ENCODE results near the gene TRPM3.

TRPM3 gene

DNA sequence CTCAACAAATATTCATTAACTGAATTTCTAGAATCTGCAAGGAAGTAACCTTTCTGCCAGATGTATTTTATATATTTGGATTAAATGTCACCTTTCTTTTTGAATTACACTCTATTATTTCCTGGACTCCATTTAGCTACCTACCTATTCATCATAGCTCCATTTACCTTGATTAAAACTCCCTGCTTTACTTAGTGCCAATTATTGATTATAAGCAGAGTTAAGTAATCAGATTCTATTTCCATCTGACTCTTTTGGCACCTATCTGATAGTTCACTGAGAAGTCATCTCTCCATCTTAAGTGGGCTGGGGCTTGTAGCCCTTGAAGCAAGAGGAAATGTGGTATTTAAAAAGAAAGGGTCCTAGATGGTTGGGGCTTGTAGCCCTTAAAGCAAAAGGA lies 88.6 kb downstream of the TRPM3 start:
- Mint-ChIP-seq H3K4me1 (no peaks in the 10 kb centered on the region), H3K36me3 (ENCODE audit: insufficient read depth) (no peaks in the 10 kb centered on the region), H3K9me3 (no peaks in the 10 kb centered on the region), H3K4me3 (no peak overlapping the region), H3K27ac (ENCODE audit: low read depth) (no peak overlapping the region), H3K27me3 (no peaks in the 10 kb centered on the region)
- DNase-seq (ENCODE audit: low spot score in 2 of 2) (no peak), ATAC-seq (replicated peaks; ENCODE audit: extremely low read depth, poor library complexity, severe bottlenecking) (no peak)

- Mint-ChIP-seq H3K27me3 (peaks cover 7% of the 10 kb centered on the region), H3K4me3 (no peak overlapping the region), H3K27ac (ENCODE audit: low read depth) (no peak overlapping the region), H3K9me3 (no peaks in the 10 kb centered on the region), H3K4me1 (no peaks in the 10 kb centered on the region), H3K36me3 (ENCODE audit: insufficient read depth) (no peaks in the 10 kb centered on the region)
- ATAC-seq (replicated peaks; ENCODE audit: extremely low read depth, poor library complexity, severe bottlenecking): no peak
- no peak for DNase-seq (ENCODE audit: low spot score in 2 of 2)
Measured at GRCh38 chr9:71025728-71026127, 95.7 kb downstream of the TRPM3 start.

- Mint-ChIP-seq H3K4me3 (no peak overlapping the region), H3K36me3 (ENCODE audit: insufficient read depth) (no peaks in the 10 kb centered on the region), H3K9me3 (no peaks in the 10 kb centered on the region), H3K4me1 (no peaks in the 10 kb centered on the region), H3K27me3 (peaks cover 7% of the 10 kb centered on the region), H3K27ac (ENCODE audit: low read depth) (no peak overlapping the region)
- DNase-seq (ENCODE audit: low spot score in 2 of 2) (no peak), ATAC-seq (replicated peaks; ENCODE audit: extremely low read depth, poor library complexity, severe bottlenecking) (no peak)
Measured at GRCh38 chr9:71025201-71025600, 96.2 kb downstream of the TRPM3 start.

- H3K36me3 Mint-ChIP-seq (ENCODE audit: insufficient read depth): no peaks in the 10 kb centered on the region
- H3K4me1 Mint-ChIP-seq: no peaks in the 10 kb centered on the region
- H3K9me3 Mint-ChIP-seq: peaks cover 2% of the 10 kb centered on the region
- DNase-seq (ENCODE audit: low spot score in 2 of 2): no peak
- no peak overlapping the region for H3K4me3 Mint-ChIP-seq
- ATAC-seq (replicated peaks; ENCODE audit: extremely low read depth, poor library complexity, severe bottlenecking): no peak
- H3K27ac Mint-ChIP-seq (ENCODE audit: low read depth): no peak overlapping the region
- H3K27me3 Mint-ChIP-seq: no peaks in the 10 kb centered on the region
Measured at GRCh38 chr9:71010258-71010657, 111.2 kb downstream of the TRPM3 start.

DNA sequence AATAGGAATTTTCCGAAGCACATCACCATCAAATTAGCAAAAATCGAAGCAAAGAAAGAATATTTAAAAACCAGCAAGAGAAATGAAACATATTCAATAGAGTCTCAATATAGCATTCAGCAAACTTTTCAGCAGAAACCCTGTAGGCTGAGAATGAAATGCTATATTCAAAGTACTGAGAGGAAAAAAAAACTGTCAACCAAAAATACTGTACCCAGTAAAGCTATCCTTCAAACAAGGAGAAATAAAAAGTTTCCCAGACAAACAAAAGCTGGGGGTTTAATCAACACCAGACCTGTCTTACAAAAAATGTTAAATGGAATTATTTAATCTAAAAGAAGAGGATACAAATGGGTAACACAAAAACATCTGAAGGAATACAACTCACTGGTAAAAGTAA lies 116.0 kb downstream of the TRPM3 start:
- no peaks in the 10 kb centered on the region for H3K27me3 Mint-ChIP-seq
- ATAC-seq (replicated peaks; ENCODE audit: extremely low read depth, poor library complexity, severe bottlenecking) (no peak), DNase-seq (ENCODE audit: low spot score in 2 of 2) (no peak)
- H3K27ac Mint-ChIP-seq (ENCODE audit: low read depth): no peak overlapping the region
- no peak overlapping the region for H3K4me3 Mint-ChIP-seq
- H3K36me3 Mint-ChIP-seq (ENCODE audit: insufficient read depth): no peaks in the 10 kb centered on the region
- peaks cover 8% of the 10 kb centered on the region for H3K9me3 Mint-ChIP-seq
- H3K4me1 Mint-ChIP-seq: no peaks in the 10 kb centered on the region

- Mint-ChIP-seq H3K27ac (ENCODE audit: low read depth) (no peak overlapping the region), H3K36me3 (ENCODE audit: insufficient read depth) (no peaks in the 10 kb centered on the region), H3K4me1 (no peaks in the 10 kb centered on the region), H3K27me3 (no peaks in the 10 kb centered on the region), H3K4me3 (no peak overlapping the region), H3K9me3 (peaks cover 8% of the 10 kb centered on the region)
- no peak for DNase-seq (ENCODE audit: low spot score in 2 of 2)
- no peak for ATAC-seq (replicated peaks; ENCODE audit: extremely low read depth, poor library complexity, severe bottlenecking)
Measured at GRCh38 chr9:71004196-71004595, 117.2 kb downstream of the TRPM3 start.

DNA sequence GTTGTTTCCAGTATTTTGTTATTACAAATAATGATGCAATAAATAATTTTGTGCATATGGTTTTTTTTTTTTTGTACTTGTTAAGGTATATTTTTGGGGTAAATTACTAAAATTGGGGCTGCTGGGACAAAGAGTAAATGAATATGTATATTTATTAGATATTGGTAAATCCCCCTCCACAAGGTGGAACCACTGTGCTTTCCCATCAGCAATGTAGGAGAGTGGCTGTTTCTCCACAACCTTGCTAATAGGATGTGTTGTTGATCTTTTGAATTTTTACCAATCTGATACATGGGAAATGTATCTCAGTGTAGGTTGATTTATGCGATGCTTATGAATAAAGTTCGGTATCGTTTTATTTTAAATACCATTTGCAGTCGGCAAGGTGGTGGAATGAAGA lies 118.1 kb downstream of the TRPM3 start:
- no peak overlapping the region for H3K27ac Mint-ChIP-seq (ENCODE audit: low read depth)
- ATAC-seq (replicated peaks; ENCODE audit: extremely low read depth, poor library complexity, severe bottlenecking) (no peak), DNase-seq (ENCODE audit: low spot score in 2 of 2) (no peak)
- H3K9me3 Mint-ChIP-seq: peaks cover 8% of the 10 kb centered on the region
- H3K4me1 Mint-ChIP-seq: no peaks in the 10 kb centered on the region
- H3K4me3 Mint-ChIP-seq: no peak overlapping the region
- no peaks in the 10 kb centered on the region for H3K36me3 Mint-ChIP-seq (ENCODE audit: insufficient read depth)
- no peaks in the 10 kb centered on the region for H3K27me3 Mint-ChIP-seq

DNA sequence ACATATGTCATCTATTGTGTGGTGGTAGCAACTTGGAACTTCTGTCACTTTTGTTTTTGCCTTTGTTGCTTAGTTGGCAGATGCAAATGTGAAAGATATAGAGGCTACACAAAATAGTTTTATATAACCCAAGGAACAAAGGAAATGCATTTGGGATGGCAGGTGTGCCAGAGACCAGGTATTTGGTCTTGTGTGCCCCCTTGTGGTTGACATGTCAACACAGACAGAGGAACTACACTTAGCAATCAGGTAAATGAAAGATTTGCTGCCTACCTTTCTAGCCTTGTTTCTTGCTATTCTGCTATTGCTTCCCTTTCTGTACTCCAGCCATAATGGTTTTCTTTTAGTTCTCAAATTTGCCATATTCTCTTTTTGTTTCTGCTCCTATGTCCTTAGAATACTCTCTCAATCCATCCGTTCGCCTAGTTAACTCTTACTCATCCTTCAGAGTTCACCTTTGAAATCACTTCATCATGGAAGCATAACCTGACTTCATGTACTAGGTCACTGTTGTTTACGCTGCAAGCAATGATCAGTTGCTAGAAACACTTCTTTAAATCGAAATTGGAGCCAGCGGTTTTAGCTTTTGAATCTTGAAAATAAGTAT lies 119.5 kb downstream of the TRPM3 start:
- DNase-seq (ENCODE audit: low spot score in 2 of 2) (no peak), ATAC-seq (replicated peaks; ENCODE audit: extremely low read depth, poor library complexity, severe bottlenecking) (no peak)
- Mint-ChIP-seq H3K36me3 (ENCODE audit: insufficient read depth) (no peaks in the 10 kb centered on the region), H3K4me3 (no peak overlapping the region), H3K27me3 (no peaks in the 10 kb centered on the region), H3K9me3 (peaks cover 8% of the 10 kb centered on the region), H3K27ac (ENCODE audit: low read depth) (no peak overlapping the region), H3K4me1 (no peaks in the 10 kb centered on the region)

GRCh38 chr9:70998962-70999361 lies 122.5 kb downstream of the TRPM3 start:
- no peak for ATAC-seq (replicated peaks; ENCODE audit: extremely low read depth, poor library complexity, severe bottlenecking)
- Mint-ChIP-seq H3K4me1 (no peaks in the 10 kb centered on the region), H3K27me3 (no peaks in the 10 kb centered on the region), H3K9me3 (peaks cover 7% of the 10 kb centered on the region), H3K4me3 (no peak overlapping the region), H3K36me3 (ENCODE audit: insufficient read depth) (no peaks in the 10 kb centered on the region), H3K27ac (ENCODE audit: low read depth) (no peak overlapping the region)
- no peak for DNase-seq (ENCODE audit: low spot score in 2 of 2)

- no peaks in the 10 kb centered on the region for H3K36me3 Mint-ChIP-seq (ENCODE audit: insufficient read depth)
- H3K4me1 Mint-ChIP-seq: no peaks in the 10 kb centered on the region
- H3K27ac Mint-ChIP-seq (ENCODE audit: low read depth): no peak overlapping the region
- H3K27me3 Mint-ChIP-seq: no peaks in the 10 kb centered on the region
- no peak overlapping the region for H3K4me3 Mint-ChIP-seq
- DNase-seq (ENCODE audit: low spot score in 2 of 2): no peak
- peaks cover 7% of the 10 kb centered on the region for H3K9me3 Mint-ChIP-seq
- ATAC-seq (replicated peaks; ENCODE audit: extremely low read depth, poor library complexity, severe bottlenecking): no peak
Measured at GRCh38 chr9:70995511-70995910, 125.9 kb downstream of the TRPM3 start.

- no peaks in the 10 kb centered on the region for H3K36me3 Mint-ChIP-seq (ENCODE audit: insufficient read depth)
- no peak for DNase-seq (ENCODE audit: low spot score in 2 of 2)
Measured at GRCh38 chr9:70994582-70994981, 126.8 kb downstream of the TRPM3 start.

GRCh38 chr9:70988551-70988950 lies 132.9 kb downstream of the TRPM3 start:
- H3K27ac Mint-ChIP-seq (ENCODE audit: low read depth): no peak overlapping the region
- H3K4me1 Mint-ChIP-seq: no peaks in the 10 kb centered on the region
- H3K27me3 Mint-ChIP-seq: no peaks in the 10 kb centered on the region
- ATAC-seq (replicated peaks; ENCODE audit: extremely low read depth, poor library complexity, severe bottlenecking): no peak
- no peaks in the 10 kb centered on the region for H3K36me3 Mint-ChIP-seq (ENCODE audit: insufficient read depth)
- H3K4me3 Mint-ChIP-seq: no peak overlapping the region
- no peak for DNase-seq (ENCODE audit: low spot score in 2 of 2)
- no peaks in the 10 kb centered on the region for H3K9me3 Mint-ChIP-seq

More at GRCh38 chr9:70994582-70994981, 126.8 kb downstream of the TRPM3 start:
- no peak for ATAC-seq (replicated peaks; ENCODE audit: extremely low read depth, poor library complexity, severe bottlenecking)
- Mint-ChIP-seq H3K4me1 (no peaks in the 10 kb centered on the region), H3K4me3 (no peak overlapping the region), H3K9me3 (peaks cover 7% of the 10 kb centered on the region), H3K27me3 (no peaks in the 10 kb centered on the region), H3K27ac (ENCODE audit: low read depth) (no peak overlapping the region)

- H3K27ac Mint-ChIP-seq (ENCODE audit: low read depth): no peak overlapping the region
- H3K4me1 Mint-ChIP-seq: no peaks in the 10 kb centered on the region
- H3K27me3 Mint-ChIP-seq: no peaks in the 10 kb centered on the region
- ATAC-seq (replicated peaks; ENCODE audit: extremely low read depth, poor library complexity, severe bottlenecking) (no peak), DNase-seq (ENCODE audit: low spot score in 2 of 2) (no peak)
- H3K4me3 Mint-ChIP-seq: no peak overlapping the region
- no peaks in the 10 kb centered on the region for H3K36me3 Mint-ChIP-seq (ENCODE audit: insufficient read depth)
- peaks cover 4% of the 10 kb centered on the region for H3K9me3 Mint-ChIP-seq
Measured at GRCh38 chr9:70987986-70988385, 133.4 kb downstream of the TRPM3 start.

- H3K27me3 Mint-ChIP-seq: no peaks in the 10 kb centered on the region
- peaks cover 6% of the 10 kb centered on the region for H3K9me3 Mint-ChIP-seq
- no peaks in the 10 kb centered on the region for H3K4me1 Mint-ChIP-seq
- no peaks in the 10 kb centered on the region for H3K36me3 Mint-ChIP-seq (ENCODE audit: insufficient read depth)
- no peak overlapping the region for H3K27ac Mint-ChIP-seq (ENCODE audit: low read depth)
- DNase-seq (ENCODE audit: low spot score in 2 of 2) (no peak), ATAC-seq (replicated peaks; ENCODE audit: extremely low read depth, poor library complexity, severe bottlenecking) (no peak)
- no peak overlapping the region for H3K4me3 Mint-ChIP-seq
Measured at GRCh38 chr9:70986984-70987383, 134.4 kb downstream of the TRPM3 start.
